Daoy (cell line): ENCODE data around the gene ARID5B. TPM values are rescaled to one million over a fixed set of nuclear protein-coding genes. Genes with fewer than 3 reads are reported as not detected.

Source experiments
- DNase-seq: peaks from one replicate; pipeline ENCODE4 v3.0.0-alpha.2; 2015; ENCODE audit warnings: low read depth
- total RNA-seq: library from RNA; depleted of rRNA; stranded (reverse); fragments of >200 nt; shearing (Covaris generic); gene quantifications from 2 replicates; pipeline ENCODE4 v1.2.3, GENCODE V29; 2014

ARID5B gene
- total RNA-seq, 1 experiment from 2014 or later = 4.7 TPM

- no peak for DNase-seq
Measured at GRCh38 chr10:61883371-61884025, 18.0 kb upstream of the ARID5B start.

- no peak for DNase-seq
Measured at GRCh38 chr10:61887772-61888171, 13.7 kb upstream of the ARID5B start.

GRCh38 chr10:61888744-61889143 lies 12.8 kb upstream of the ARID5B start:
- DNase-seq = no peak

GRCh38 chr10:61890430-61890829 lies 11.1 kb upstream of the ARID5B start:
- no peak for DNase-seq

GRCh38 chr10:61890881-61891409 lies 10.6 kb upstream of the ARID5B start:
- no peak for DNase-seq

GRCh38 chr10:61891906-61892585 lies 9.5 kb upstream of the ARID5B start:
- no peak for DNase-seq

- DNase-seq = no peak
Measured at GRCh38 chr10:61892961-61893360, 8.5 kb upstream of the ARID5B start.

GRCh38 chr10:61894133-61894532 lies 7.4 kb upstream of the ARID5B start:
- DNase-seq = no peak

GRCh38 chr10:61895898-61896600 lies 5.5 kb upstream of the ARID5B start:
- no peak for DNase-seq

GRCh38 chr10:61896854-61897661 lies 4.4 kb upstream of the ARID5B start:
- DNase-seq = peak; percentile 39

- DNase-seq = peak; percentile 46
Measured at GRCh38 chr10:61897671-61898434, 3.6 kb upstream of the ARID5B start.

GRCh38 chr10:61898435-61898778 lies 3.1 kb upstream of the ARID5B start:
- DNase-seq = no peak

GRCh38 chr10:61899069-61899531 lies 2.4 kb upstream of the ARID5B start:
- DNase-seq = peak; percentile 71

GRCh38 chr10:61899663-61899996 lies 1.9 kb upstream of the ARID5B start:
- DNase-seq = no peak

- peak; percentile 57 for DNase-seq
Measured at GRCh38 chr10:61899997-61900828, 1.3 kb upstream of the ARID5B start.

GRCh38 chr10:61901829-61902444 lies 438 bp downstream of the ARID5B start:
- DNase-seq = no peak

GRCh38 chr10:61902445-61903220 lies 1.1 kb downstream of the ARID5B start:
- peak; percentile 51 for DNase-seq

- peak; percentile 29 for DNase-seq
Measured at GRCh38 chr10:61903221-61903927, 1.9 kb downstream of the ARID5B start.
